NCI-H2107 (cell line): ENCODE measurements around the gene CITED4.
"Not testable (repeated sequence)": the region's sequence is repeated elsewhere in the genome, so short reads cannot be mapped to it uniquely, and the experiment has no call there.

Experiments
- DNase-seq: peaks from one replicate; lab custom pipeline; 2025; lab: John Stamatoyannopoulos, UW

The CITED4 gene, protein sequence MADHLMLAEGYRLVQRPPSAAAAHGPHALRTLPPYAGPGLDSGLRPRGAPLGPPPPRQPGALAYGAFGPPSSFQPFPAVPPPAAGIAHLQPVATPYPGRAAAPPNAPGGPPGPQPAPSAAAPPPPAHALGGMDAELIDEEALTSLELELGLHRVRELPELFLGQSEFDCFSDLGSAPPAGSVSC

DNA sequence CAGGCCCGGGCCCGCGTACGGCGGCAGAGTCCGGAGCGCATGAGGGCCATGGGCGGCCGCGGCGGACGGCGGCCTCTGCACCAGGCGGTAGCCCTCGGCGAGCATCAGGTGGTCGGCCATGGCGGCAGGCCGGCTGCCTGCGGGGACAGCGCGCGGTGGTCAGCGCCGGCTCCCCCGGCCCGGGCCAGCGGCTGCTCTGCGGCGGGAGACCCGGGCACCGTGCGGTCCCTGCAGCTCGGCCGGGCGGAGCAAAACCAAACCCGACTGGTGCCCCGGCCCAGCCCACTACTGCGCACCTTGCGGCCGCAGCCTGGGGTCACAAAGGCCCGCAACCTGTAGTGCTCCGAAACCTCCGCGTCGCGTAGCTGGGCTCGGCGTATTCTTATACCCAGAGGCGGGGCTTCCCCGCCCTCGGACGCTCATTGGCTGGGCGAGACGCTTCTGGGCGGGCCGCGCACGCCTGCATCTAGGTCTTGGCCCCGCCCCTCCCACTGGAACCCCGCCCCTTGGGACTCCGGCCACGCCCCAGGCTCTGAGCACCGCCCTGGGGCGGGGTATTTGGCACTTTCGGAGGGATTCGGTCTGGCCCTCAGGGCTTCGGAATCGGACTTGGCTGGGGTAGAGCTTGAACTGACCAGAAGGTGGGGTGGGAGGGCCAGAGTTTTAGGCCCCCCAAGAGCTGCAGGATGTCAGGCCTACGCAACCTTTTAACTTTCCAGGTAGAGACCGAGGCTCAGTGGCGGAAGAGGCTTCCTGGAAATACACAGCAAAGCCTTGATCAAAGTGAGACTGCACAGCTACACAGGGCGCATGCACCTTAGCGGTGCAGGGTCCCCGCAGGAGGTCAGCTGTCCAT is at the start of gene CITED4:
TSS of gene CITED4 (minus strand) at position 356 of the 856 bp plus-strand sequence. CDS start at position 120, 236 bp downstream.
- peak; percentile 87 for DNase-seq

DNA sequence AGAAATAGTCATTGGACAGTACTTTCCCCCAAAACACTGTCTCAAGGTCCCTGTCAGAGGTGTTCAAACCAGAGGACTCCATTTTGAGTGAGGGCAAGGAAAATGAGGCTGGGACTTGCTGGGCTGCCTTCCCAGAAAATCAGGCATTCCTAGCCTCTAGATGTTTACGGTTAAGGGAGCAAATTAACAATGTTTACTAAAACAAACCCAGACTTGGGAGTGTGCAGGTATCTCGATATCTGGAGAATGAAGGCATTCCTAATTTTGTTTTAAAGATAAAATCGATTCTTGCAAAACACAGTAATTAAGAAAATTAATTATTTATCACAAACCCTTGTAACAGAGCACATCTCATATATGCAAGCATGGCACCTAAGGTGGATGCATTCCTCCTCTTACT is 48.9 kb upstream of the CITED4 start:
- no peak for DNase-seq

DNA sequence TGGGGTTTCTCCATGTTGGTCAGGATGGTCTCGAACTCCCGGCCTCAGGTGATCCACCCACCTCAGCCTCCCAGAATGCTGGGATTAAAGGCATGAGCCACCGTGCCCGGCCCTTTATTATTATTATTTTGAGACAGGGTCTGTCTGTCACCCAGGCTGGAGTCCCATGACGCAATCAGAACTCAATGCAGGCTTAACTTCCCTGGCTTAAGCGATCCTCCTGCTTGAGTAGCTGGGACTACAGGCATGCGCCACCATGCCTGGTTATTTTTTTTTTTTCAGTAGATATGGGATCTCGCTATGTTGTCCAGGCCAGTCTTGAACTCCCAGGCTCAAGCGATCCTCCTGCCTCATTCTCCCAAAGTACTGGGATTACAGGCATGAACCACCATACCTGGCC is 47.1 kb upstream of the CITED4 start:
- DNase-seq: no peak

DNA sequence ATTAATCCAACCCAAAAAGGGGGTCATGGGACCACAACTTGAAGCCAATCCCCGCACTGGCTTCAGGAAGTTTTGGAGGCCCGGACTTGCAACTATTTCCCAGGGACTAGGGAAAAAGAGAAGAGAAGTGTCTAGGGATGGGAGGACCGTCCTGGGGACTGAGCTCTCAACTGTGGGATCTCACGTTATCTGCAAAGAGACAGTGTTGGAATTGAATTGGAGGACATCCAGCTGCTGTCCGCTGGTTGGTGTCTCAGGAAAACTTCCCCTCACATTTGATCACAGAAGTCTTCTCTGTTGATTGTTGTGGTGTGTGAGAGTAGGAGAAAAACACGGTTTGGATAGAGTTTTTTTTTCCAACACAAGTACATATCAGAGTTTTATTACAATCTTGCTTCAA is 46.2 kb upstream of the CITED4 start:
- DNase-seq: no peak

DNA sequence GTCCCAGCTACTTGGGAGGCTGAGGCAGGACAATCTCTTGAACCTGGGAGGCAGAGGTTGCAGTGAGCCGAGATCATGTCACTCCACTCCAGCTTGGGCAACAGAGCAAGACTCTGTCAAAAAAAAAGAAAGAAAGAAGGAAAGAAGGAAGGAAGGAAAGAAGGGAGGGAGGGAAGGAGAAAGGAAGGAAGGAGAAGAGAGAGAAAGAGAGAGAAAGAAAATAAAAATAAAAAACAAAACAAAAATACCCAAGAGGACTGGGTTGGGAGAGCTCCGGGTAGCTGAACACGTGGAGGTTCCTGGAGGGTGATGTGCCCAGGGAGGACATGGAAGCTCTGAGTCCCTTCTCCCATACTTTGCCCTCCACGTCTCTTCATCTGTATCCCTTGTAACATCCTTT is 45.7 kb upstream of the CITED4 start:
- no peak for DNase-seq

DNA sequence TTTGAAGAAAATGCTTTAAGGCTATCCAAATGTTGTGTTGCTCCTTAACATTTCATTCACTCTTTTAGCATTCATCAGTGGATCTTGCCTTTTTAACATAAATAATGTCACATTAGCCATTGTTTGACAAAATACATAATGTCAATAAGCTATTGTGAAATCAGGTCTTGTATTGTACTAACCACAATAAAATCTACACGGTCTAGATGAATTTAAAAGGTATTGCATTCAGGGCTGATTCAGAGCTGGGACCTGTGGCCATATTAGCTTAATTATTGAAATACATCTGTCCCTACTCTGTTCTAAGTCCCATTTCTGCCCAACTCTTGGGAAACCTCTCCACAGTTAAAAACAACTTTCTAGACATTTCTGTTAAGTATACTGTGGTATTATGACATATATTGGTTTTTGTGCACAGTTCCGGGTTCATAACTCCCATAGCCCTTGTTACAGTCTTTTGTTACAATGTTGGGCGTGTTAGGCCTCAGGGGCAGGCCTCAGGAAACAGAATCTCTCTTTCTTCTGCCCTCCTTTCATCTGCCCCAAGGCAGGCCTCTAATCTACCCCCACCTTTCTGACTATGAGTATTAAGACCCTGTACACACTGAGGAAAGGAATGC is 44.7 kb upstream of the CITED4 start:
- no peak for DNase-seq

DNA sequence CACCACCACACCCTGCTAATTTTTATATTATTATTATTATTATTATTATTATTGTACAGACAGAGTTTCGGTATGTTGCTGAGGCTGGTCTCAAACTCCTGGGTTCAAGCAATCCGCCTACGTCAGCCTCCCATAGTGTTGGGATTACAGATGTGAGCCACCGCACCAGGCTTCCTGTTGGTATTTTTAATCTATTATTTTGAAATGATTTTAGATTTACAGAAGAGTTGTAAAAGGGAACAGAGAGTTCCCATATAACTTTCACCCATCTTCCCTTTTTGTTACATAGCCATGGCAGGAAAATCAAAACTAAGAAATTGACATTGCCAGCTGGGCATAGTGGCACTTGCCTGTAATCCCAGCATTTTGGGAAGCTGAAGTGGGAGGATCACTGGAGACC is 42.9 kb upstream of the CITED4 start:
- DNase-seq: no peak

DNA sequence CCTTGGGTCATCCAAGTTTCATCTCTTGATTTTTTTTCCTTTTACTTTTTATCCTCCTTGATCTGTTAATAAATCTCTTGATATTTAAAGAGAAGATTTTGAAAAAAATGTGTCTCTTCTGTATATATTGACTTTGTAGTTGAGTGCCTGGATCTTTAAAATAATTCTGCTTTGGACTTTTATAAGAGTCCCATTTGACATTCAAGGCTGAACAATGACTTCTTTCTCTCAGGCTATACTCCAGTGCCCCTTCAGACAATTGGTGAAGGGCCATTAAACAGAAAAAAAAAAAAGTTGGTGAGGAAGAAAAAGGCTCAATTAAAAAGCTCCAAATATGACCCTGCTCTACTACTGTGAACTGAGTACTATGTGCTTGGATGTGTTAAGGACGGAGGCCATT is 40.9 kb upstream of the CITED4 start:
- no peak for DNase-seq

DNA sequence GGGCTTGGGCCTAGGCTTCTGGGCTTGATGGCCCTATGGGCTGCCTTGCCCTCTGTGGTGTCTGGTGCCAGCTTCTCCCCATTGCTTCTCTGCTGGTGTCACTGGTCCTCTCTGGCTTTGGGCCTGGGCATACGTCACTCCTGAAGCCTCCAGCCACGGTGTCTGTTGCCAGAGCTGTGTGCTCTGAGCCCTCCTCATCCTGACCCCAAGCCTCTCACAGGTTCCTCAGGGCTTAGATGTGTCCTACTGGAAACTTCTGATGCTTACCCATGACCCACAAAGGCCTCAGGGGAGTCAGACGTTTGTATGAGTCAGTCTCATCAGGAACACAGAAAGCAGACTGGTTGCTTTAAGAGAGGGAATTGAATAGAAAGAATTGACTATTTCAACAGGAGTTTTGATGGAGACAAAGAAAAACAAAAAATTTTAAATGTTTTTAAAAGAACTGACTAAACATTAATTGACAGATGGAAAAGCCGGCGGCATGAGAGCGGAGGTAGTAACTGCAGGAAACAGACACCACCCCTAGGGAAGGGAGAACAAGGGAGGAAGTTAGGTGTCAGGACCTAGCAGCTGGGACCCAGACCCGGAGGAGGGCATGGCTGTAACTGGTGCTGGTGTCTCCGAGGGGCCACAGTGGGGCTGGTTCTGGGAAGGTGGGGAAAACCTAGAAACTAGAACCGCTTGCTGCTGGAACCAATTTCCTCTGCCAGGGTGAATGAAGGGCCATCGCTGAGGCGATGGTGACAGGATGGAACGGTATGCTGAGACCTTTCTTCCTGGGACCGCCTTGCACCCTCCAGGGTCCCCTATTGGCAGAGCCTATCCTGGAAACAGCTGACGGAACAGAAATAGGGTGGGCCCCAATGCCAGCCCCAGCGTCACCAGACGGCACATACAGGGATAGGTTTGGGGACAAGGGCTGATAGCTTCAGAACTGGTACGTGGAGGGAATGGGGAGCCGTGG is 40.0 kb upstream of the CITED4 start:
- DNase-seq: no peak

DNA sequence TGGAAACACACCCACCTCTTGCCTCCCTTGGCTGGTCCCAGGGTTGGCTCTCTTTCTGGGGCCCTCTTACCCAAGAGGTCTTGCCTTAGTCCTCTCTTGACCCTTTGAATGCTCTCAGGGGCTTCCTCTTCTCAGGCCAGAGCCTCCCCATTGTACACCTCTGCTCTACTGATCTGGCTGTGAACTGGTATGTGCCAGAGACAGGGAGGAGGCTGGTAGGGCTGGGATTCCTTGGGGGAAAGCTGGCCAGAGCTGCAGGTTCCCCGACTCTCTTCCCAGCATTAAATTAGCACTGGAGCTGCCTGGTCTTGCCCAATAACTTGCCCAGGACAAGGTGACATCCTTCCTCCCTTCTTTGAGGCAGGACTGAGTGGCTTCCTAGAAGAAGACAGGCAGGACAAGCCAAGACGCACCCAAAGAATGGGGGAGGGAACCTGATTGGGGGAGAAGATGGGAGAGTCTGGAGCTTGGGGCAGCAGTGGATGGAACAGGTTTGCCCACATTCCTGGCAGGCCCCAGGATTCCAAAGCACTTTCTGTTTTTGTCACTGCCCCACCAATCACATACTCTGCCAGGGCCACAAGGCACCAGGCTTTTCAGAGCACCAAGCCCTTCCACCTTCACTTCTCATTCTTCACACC is 37.2 kb upstream of the CITED4 start:
- no peak for DNase-seq

DNA sequence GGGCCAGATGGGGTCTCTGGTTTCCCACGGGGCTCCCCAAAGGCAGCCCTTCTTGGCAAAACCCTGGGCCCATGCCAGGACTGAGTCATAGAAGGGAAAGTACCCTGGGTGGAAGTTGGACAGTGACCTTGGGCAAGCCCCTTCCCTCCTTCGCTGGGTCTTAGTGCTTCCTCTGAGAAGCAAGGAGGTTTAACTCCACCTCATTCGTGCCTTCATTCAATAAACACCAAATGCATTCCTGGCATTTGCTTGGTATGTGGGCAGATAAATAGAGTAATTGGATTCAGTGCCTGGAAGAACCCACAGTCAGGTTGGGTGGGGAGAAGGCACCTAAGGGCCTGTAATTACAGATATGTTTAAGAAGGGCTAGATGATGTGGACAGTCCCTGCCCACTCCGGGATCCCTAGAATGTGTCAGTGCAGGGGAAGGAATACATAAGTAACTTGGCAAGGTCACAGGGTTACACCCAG is 36.3 kb upstream of the CITED4 start:
- no peak for DNase-seq

DNA sequence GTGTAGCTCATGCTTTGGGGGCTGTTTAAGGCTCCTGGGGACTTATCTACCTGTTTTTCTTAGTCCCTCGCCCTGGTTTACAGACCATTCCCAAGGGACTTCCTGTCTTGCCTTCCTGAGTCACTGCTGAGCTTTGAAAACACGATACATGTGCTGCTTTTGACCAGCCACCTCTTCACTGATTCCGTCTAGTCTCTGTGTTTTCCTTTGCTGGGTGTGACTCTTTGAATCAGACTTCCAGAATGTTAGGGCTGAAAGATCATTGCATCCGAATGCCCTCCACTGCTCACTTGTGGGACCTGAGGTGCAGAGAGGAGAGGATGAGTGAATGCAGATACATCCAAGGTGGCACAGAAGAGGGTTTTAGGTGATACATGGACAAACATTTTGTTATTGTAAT is 35.4 kb upstream of the CITED4 start:
- DNase-seq: no peak

DNA sequence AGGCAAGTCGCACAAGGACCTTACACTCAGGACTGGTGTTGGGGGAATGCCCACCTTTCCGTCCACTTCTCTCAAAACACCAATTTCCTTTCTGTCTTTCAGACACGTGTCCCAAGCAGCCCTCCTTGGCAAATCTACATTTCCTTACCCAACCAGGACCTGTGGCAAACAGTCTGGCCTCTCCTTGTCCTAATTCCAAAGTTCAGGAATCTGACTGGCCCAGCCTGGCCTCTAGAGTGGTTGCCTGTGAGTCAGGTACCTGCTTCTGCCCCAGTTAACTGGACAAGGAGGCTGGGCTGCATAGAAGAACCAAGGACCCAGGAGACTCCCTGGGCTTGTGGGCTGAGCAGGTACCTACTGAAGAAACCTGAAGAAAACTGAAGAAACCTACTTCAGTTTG is 34.3 kb upstream of the CITED4 start:
- no peak for DNase-seq

DNA sequence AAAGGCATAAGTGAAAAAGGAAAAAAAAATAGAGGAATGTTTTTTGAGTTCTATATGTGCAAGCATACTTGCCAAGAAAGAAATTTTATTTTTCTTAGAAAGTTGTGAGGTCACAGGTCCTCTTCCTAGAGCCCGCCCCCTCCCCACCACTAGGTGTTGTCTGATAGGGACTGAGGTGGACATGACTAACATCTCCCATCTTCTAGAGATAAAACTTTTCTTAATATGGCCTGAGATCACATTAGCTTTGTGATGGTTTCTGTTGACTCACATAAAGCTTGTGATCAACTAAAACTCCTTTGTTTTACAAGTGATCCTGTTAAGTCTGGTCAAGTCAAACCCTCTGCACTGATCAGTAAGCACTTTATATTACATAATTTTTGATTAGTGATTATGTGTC is 33.4 kb upstream of the CITED4 start:
- DNase-seq: no peak

DNA sequence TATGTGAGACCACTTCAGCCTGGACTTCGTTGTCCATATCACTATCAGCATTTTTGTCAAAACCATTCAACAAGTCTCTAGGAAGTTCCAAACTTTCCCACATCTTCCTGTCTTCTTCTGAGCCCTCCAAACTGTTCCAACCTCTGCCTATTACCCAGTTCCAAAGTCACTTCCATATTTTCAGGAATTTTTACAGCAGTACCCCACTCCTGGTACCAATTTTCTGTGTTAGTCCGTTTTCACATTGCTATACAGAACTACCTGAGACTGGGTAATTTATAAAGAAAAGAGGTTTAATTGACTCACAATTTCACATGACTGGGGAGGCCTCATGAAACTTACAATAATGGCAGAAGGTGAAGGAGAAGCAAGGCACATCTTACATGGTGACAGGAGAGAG is 32.7 kb upstream of the CITED4 start:
- DNase-seq: not testable (repeated sequence)

DNA sequence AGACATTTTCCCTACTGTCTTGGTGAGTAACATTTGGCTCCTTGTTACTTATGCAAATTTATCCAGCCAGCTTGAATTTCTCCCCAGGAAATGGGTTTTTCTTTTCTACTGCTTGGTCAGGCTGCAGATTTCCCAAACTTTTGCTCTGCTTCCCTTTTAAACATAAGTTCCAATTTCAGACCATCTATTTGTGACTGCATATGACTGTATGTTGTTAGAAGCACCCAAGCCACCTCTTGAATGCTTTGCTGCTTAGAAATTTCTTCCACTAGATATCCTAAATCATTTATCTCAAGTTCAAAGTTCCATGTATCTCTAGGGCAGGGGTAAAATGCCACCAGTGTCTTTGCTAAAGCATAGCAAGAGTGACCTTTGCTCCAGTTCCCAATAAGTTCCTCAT is 32.3 kb upstream of the CITED4 start:
- no peak for DNase-seq

DNA sequence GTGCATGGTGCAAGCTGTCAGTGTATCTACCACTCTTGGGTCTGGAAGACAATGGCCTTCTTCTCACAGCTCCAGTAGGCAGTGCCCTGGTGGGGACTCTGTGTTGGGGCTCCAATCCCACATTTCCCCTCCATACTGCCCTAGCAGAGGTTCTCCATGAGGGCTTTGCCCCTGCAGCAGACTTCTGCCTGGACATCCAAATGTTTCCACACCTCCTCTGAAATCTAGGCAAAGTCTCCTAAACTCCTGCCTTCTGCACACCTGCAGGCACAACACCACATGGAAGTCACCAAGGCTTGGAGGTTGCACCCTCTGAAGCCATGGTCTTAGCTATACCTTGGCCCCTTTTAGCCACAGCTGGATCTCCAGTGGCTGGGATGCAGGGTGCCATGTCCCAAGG is 31.8 kb upstream of the CITED4 start:
- no peak for DNase-seq

DNA sequence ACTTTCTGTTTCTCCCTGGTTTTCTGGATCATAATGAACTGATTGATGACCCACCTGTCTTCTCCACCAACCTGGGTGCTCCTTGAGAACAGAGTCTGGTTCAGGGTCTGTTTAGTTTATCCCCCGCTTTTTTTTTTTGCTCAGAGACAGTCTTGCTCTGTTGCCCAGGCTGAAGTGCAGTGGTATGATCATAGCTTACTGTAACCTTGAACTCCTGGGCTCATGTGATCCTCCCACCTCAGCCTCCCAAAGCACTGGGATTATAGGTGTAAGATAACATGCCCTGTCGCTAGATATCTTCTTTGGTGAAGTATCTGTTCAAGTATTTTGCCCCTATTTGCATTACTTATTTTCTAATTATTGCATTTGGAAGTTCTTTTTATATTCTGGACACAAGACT is 30.2 kb upstream of the CITED4 start:
- DNase-seq: no peak

DNA sequence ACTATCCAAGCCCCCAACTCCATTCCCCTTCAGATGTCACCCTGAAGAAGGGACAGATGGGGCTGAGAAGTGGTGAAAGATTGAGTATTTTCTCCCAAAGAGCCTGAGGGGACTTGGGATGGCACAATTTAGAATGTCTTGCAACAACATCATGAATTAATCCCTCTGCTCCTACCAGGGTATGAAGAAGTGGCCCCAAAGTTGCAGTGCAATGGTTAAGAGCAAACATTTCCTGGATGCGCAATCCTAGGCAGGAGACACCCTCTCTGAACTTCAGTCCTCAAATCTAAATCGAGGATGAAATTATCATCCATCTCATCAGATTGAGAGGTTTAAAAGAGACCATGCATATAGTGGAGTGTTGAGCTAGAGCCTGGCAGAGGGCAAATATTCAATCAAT is 28.6 kb upstream of the CITED4 start:
- DNase-seq: no peak

DNA sequence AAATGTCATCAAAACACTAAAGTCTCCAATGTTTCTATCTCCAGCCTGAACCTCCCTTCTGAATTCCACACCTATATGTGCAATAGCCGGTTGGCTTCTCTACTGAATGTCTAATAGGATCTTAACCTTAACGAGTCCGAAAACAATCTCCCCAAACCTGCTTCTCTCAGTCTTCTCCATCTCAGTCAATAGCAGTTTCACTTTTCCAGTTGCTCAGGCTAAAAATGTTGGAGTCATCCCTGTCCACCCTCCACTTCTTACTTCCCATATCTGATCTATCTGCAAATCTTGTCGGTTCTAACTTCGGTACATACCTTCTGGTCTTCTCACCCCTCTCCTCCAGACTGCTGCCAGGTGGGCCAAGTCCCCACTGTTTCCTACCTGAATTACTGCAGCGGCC is 25.5 kb upstream of the CITED4 start:
- DNase-seq: no peak

DNA sequence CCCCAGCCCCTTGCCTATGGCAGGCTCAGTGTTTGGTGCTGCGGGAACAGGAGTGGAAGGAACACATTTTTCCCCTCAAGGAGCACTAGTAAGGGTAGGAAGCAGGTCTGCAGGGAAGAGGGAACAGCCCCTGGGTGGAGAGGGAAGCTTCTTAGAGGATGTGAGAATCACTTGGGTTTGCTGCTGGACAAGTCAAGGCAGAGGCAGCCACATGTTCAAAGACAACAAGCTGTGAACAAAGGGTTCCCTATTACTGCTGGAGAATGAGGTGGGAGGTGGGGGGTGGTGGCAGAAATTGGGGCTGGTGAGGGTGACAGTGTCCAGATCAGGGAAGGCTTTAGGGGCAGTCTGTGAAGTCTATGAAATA is 24.8 kb upstream of the CITED4 start:
- no peak for DNase-seq
